ENCODE results near the gene OR1Q1. TPM values are rescaled to one million over a fixed set of nuclear protein-coding genes. Genes with fewer than 3 reads are reported as not detected.
"Not testable (repeated sequence)": the region's sequence is repeated elsewhere in the genome, so short reads cannot be mapped to it uniquely, and the experiment has no call there.

OR1Q1 gene
- total RNA-seq (2014; rRNA removed; shearing (Covaris generic); ENCODE audit: low replicate concordance), result not detected in 2 replicates

- Histone ChIP-seq H3K4me3 (no peak within 1 kb of the TSS), H3K27me3 (no peaks in the 10 kb centered on the region), H3K36me3 (no peaks in the 10 kb centered on the region), H3K9me3 (no peaks in the 10 kb centered on the region)
- no peak for DNase-seq
Measured at GRCh38 chr9:122614362-122614761, at the start of gene OR1Q1. Gene OR1Q1, plus strand, starts transcription at chr9:122614738. Its CDS starts 0 bp downstream, at chr9:122614738.

- H3K36me3 ChIP-seq, result no peaks in the 10 kb centered on the region
- no peak overlapping the region for H3K4me3 ChIP-seq
- H3K27me3 ChIP-seq, result no peaks in the 10 kb centered on the region
- no peaks in the 10 kb centered on the region for H3K9me3 ChIP-seq
- DNase-seq, result no peak
Measured at GRCh38 chr9:122567901-122568300, 46.6 kb upstream of the OR1Q1 start.

GRCh38 chr9:122572456-122572855 is 42.1 kb upstream of the OR1Q1 start:
- no peaks in the 10 kb centered on the region for H3K36me3 ChIP-seq
- H3K9me3 ChIP-seq, result no peaks in the 10 kb centered on the region
- no peaks in the 10 kb centered on the region for H3K27me3 ChIP-seq
- no peak for DNase-seq
- no peak overlapping the region for H3K4me3 ChIP-seq

- H3K27me3 ChIP-seq, result no peaks in the 10 kb centered on the region
- no peak overlapping the region for H3K4me3 ChIP-seq
- H3K9me3 ChIP-seq, result no peaks in the 10 kb centered on the region
- no peak for DNase-seq
- no peaks in the 10 kb centered on the region for H3K36me3 ChIP-seq
Measured at GRCh38 chr9:122579874-122580273, 34.7 kb upstream of the OR1Q1 start.

GRCh38 chr9:122580360-122580759 is 34.2 kb upstream of the OR1Q1 start:
- H3K9me3 ChIP-seq, result no peaks in the 10 kb centered on the region
- H3K4me3 ChIP-seq, result no peak overlapping the region
- DNase-seq, result no peak

GRCh38 chr9:122583284-122583683 is 31.3 kb upstream of the OR1Q1 start, which contains the start of gene OR1L8:
Gene OR1L8, minus strand, starts transcription at chr9:122583384. Its CDS starts 14,907 bp downstream, at chr9:122568477.
- DNase-seq, result not testable (repeated sequence)

More at GRCh38 chr9:122580360-122580759, 34.2 kb upstream of the OR1Q1 start:
- Histone ChIP-seq H3K36me3 (no peaks in the 10 kb centered on the region), H3K27me3 (no peaks in the 10 kb centered on the region)

GRCh38 chr9:122605691-122606090 is 8.8 kb upstream of the OR1Q1 start:
- Histone ChIP-seq H3K4me3 (no peak overlapping the region), H3K27me3 (peaks cover 2% of the 10 kb centered on the region; the same call in 1 of the 2 replicates), H3K9me3 (no peaks in the 10 kb centered on the region), H3K36me3 (no peaks in the 10 kb centered on the region)
- DNase-seq, result no peak

More at GRCh38 chr9:122583284-122583683, 31.3 kb upstream of the OR1Q1 start, which contains the start of gene OR1L8:
- not testable (repeated sequence) for H3K4me3 ChIP-seq, H3K27me3 ChIP-seq, H3K9me3 ChIP-seq, H3K36me3 ChIP-seq

- DNase-seq, result no peak
- H3K4me3 ChIP-seq, result no peak overlapping the region
- no peaks in the 10 kb centered on the region for H3K9me3 ChIP-seq
- H3K27me3 ChIP-seq, result peaks cover 2% of the 10 kb centered on the region; the same call in 1 of the 2 replicates
- no peaks in the 10 kb centered on the region for H3K36me3 ChIP-seq
Measured at GRCh38 chr9:122606587-122606986, 8.0 kb upstream of the OR1Q1 start.

- Histone ChIP-seq H3K4me3 (no peak overlapping the region), H3K27me3 (no peaks in the 10 kb centered on the region), H3K9me3 (no peaks in the 10 kb centered on the region), H3K36me3 (no peaks in the 10 kb centered on the region)
- DNase-seq, result no peak
Measured at GRCh38 chr9:122609804-122610203, 4.7 kb upstream of the OR1Q1 start.

GRCh38 chr9:122619996-122620395 is 5.5 kb downstream of the OR1Q1 start:
- Histone ChIP-seq H3K27me3 (no peaks in the 10 kb centered on the region), H3K4me3 (no peak overlapping the region), H3K9me3 (no peaks in the 10 kb centered on the region), H3K36me3 (no peaks in the 10 kb centered on the region)
- no peak for DNase-seq

GRCh38 chr9:122642226-122642625 is 27.7 kb downstream of the OR1Q1 start:
- H3K4me3 ChIP-seq, result no peak overlapping the region
- no peaks in the 10 kb centered on the region for H3K9me3 ChIP-seq
- no peak for DNase-seq
- H3K36me3 ChIP-seq, result no peaks in the 10 kb centered on the region
- H3K27me3 ChIP-seq, result peaks cover 2% of the 10 kb centered on the region; the same call in 1 of the 2 replicates

GRCh38 chr9:122656378-122656777 is 41.8 kb downstream of the OR1Q1 start:
- DNase-seq, result no peak
- Histone ChIP-seq H3K4me3 (no peak overlapping the region), H3K27me3 (no peaks in the 10 kb centered on the region; the same call in 1 of the 2 replicates), H3K9me3 (no peaks in the 10 kb centered on the region), H3K36me3 (no peaks in the 10 kb centered on the region)

- no peak for DNase-seq
- H3K36me3 ChIP-seq, result no peaks in the 10 kb centered on the region
- H3K4me3 ChIP-seq, result no peak within 1 kb of the TSS
- H3K27me3 ChIP-seq, result peaks cover 3% of the 10 kb centered on the region; the same call in 1 of the 2 replicates
- no peaks in the 10 kb centered on the region for H3K9me3 ChIP-seq
Measured at GRCh38 chr9:122657527-122657926, 43.0 kb downstream of the OR1Q1 start, which contains the start of gene OR1B1. Gene OR1B1, minus strand, starts transcription at chr9:122657627.

- Histone ChIP-seq H3K4me3 (no peak within 1 kb of the TSS), H3K9me3 (no peaks in the 10 kb centered on the region), H3K27me3 (peaks cover 5% of the 10 kb centered on the region; the same call in 1 of the 2 replicates), H3K36me3 (no peaks in the 10 kb centered on the region)
- DNase-seq, result no peak
Measured at GRCh38 chr9:122661416-122661815, 46.9 kb downstream of the OR1Q1 start, which contains the start of gene OR1L1. Gene OR1L1, plus strand, starts transcription at chr9:122661716. Its CDS starts 0 bp downstream, at chr9:122661716.

Other genes with a start within 250 kb of the OR1Q1 start
- gene PTGS1, start 243.7 kb upstream of the OR1Q1 start, total RNA-seq (2014; rRNA removed; shearing (Covaris generic); ENCODE audit: low replicate concordance), result not detected in 2 replicates
- gene OR1J1, start 136.8 kb upstream of the OR1Q1 start, total RNA-seq (2014; rRNA removed; shearing (Covaris generic); ENCODE audit: low replicate concordance), result not detected in 2 replicates
- not detected in 2 replicates for gene OR1J2, start 103.9 kb upstream of the OR1Q1 start, total RNA-seq (2014; rRNA removed; shearing (Covaris generic); ENCODE audit: low replicate concordance)
- gene OR1J4, start 95.6 kb upstream of the OR1Q1 start, total RNA-seq (2014; rRNA removed; shearing (Covaris generic); ENCODE audit: low replicate concordance), result not detected in 2 replicates
- gene OR1N1, start 87.4 kb upstream of the OR1Q1 start, total RNA-seq (2014; rRNA removed; shearing (Covaris generic); ENCODE audit: low replicate concordance), result not detected in 2 replicates
- not detected in 2 replicates for gene OR1N2, start 61.6 kb upstream of the OR1Q1 start, total RNA-seq (2014; rRNA removed; shearing (Covaris generic); ENCODE audit: low replicate concordance)
- not detected in 2 replicates for gene OR1L8, start 31.4 kb upstream of the OR1Q1 start, total RNA-seq (2014; rRNA removed; shearing (Covaris generic); ENCODE audit: low replicate concordance)
- gene OR1B1, start 42.9 kb downstream of the OR1Q1 start, total RNA-seq (2014; rRNA removed; shearing (Covaris generic); ENCODE audit: low replicate concordance), result not detected in 2 replicates
- not detected in 2 replicates for gene OR1L1, start 47.0 kb downstream of the OR1Q1 start, total RNA-seq (2014; rRNA removed; shearing (Covaris generic); ENCODE audit: low replicate concordance)
- gene OR1L3, start 60.4 kb downstream of the OR1Q1 start, total RNA-seq (2014; rRNA removed; shearing (Covaris generic); ENCODE audit: low replicate concordance), result not detected in 2 replicates
- gene OR1L4, start 109.3 kb downstream of the OR1Q1 start, total RNA-seq (2014; rRNA removed; shearing (Covaris generic); ENCODE audit: low replicate concordance), result not detected in 2 replicates
- not detected in 2 replicates for gene OR1L6, start 127.6 kb downstream of the OR1Q1 start, total RNA-seq (2014; rRNA removed; shearing (Covaris generic); ENCODE audit: low replicate concordance)
- not detected in 2 replicates for gene OR5C1, start 174.2 kb downstream of the OR1Q1 start, total RNA-seq (2014; rRNA removed; shearing (Covaris generic); ENCODE audit: low replicate concordance)
- not detected in 2 replicates for gene OR1K1, start 185.4 kb downstream of the OR1Q1 start, total RNA-seq (2014; rRNA removed; shearing (Covaris generic); ENCODE audit: low replicate concordance)
- 23.4 and 25.8 TPM in 2 replicates for gene PDCL, start 213.8 kb downstream of the OR1Q1 start, total RNA-seq (2014; rRNA removed; shearing (Covaris generic); ENCODE audit: low replicate concordance)